ENCODE data around the gene RFX5. TPM values are rescaled to one million over a fixed set of nuclear protein-coding genes. Genes with fewer than 3 reads are reported as not detected.

Gene RFX5
- total and polyA plus RNA-seq, 2 donors from 2014 or later, result 17.9 to 46.6 TPM

GRCh38 chr1:151336556-151336955, 10.5 kb downstream of the RFX5 start:
- no peaks in the 10 kb centered on the region for H3K4me1 ChIP-seq (ENCODE audit: control insufficient read depth in 2 of 3, insufficient read depth in 2 of 3, low read depth in 1 of 3, low read length in 3 of 3)
- H3K27ac ChIP-seq (ENCODE audit: low read depth in 2 of 2, low read length in 2 of 2), result no peak overlapping the region
- TF ChIP-seq CTCF (IDR thresholded peaks at IDR 0.05; ENCODE audit: borderline replicate concordance, extremely low read depth, insufficient read depth), result no peak
- DNase-seq (no peak), FAIRE-seq (no peak)
- H3K36me3 ChIP-seq (ENCODE audit: control insufficient read depth in 2 of 3, insufficient read depth in 3 of 3, low read length in 3 of 3), result no peaks in the 10 kb centered on the region
- H3K4me3 ChIP-seq (ENCODE audit: low read length in 3 of 3), result no peak overlapping the region
- H3K27me3 ChIP-seq (ENCODE audit: control insufficient read depth, insufficient read depth, low read length), result no peaks in the 10 kb centered on the region
- intact Hi-C loops (cut with DNase I), result no loop called here
- no peak overlapping the region for H3K9ac ChIP-seq (ENCODE audit: low read length in 3 of 3)
- H3K9me3 ChIP-seq (ENCODE audit: control insufficient read depth in 2 of 3, insufficient read depth in 1 of 3, low read length in 3 of 3), result no peaks in the 10 kb centered on the region

- no peak for TF ChIP-seq CTCF (IDR thresholded peaks at IDR 0.05; ENCODE audit: borderline replicate concordance, extremely low read depth, insufficient read depth)
- no peak for DNase-seq
- intact Hi-C loops (cut with DNase I), result no loop called here
- Histone ChIP-seq H3K9me3 (ENCODE audit: control insufficient read depth in 2 of 3, insufficient read depth in 1 of 3, low read length in 3 of 3) (no peaks in the 10 kb centered on the region), H3K4me3 (ENCODE audit: low read length in 3 of 3) (no peak overlapping the region), H3K27me3 (ENCODE audit: control insufficient read depth, insufficient read depth, low read length) (no peaks in the 10 kb centered on the region), H3K4me1 (ENCODE audit: control insufficient read depth in 2 of 3, insufficient read depth in 2 of 3, low read depth in 1 of 3, low read length in 3 of 3) (no peaks in the 10 kb centered on the region), H3K27ac (ENCODE audit: low read depth in 2 of 2, low read length in 2 of 2) (no peak overlapping the region), H3K36me3 (ENCODE audit: control insufficient read depth in 2 of 3, insufficient read depth in 3 of 3, low read length in 3 of 3) (no peaks in the 10 kb centered on the region), H3K9ac (ENCODE audit: low read length in 3 of 3) (no peak overlapping the region)
- no peak for FAIRE-seq
Observed at GRCh38 chr1:151334822-151335221, 12.2 kb downstream of the RFX5 start.

- DNase-seq (peak in 1 of 5 donors; percentile 63), FAIRE-seq (no peak)
- Histone ChIP-seq H3K4me3 (ENCODE audit: low read length in 3 of 3) (peak overlapping the region; percentile 83 to 97 (median 90)), H3K36me3 (ENCODE audit: control insufficient read depth in 2 of 3, insufficient read depth in 3 of 3, low read length in 3 of 3) (peaks cover 2 to 6% (median 2%) of the 10 kb centered on the region in 3 donors), H3K9ac (ENCODE audit: low read length in 3 of 3) (peak overlapping the region; percentile 74 to 88 (median 87)), H3K9me3 (ENCODE audit: control insufficient read depth in 2 of 3, insufficient read depth in 1 of 3, low read length in 3 of 3) (no peaks in the 10 kb centered on the region), H3K4me1 (ENCODE audit: control insufficient read depth in 2 of 3, insufficient read depth in 2 of 3, low read depth in 1 of 3, low read length in 3 of 3) (peaks cover 0 to 13% (median 3%) of the 10 kb centered on the region in 3 donors), H3K27ac (ENCODE audit: low read depth in 2 of 2, low read length in 2 of 2) (peak overlapping the region; percentile 66 to 81), H3K27me3 (ENCODE audit: control insufficient read depth, insufficient read depth, low read length) (no peaks in the 10 kb centered on the region)
- intact Hi-C loops (cut with DNase I), result no loop called here
- no peak for TF ChIP-seq CTCF (IDR thresholded peaks at IDR 0.05; ENCODE audit: borderline replicate concordance, extremely low read depth, insufficient read depth)
Observed at GRCh38 chr1:151327903-151328674, 19.0 kb downstream of the RFX5 start.
